Common myeloid progenitor, CD34-positive (primary cell): ENCODE results near the gene LRRK2.
A peak's percentile ranks its signal among the peaks of the same experiment; 100 is the strongest.

Source experiments
- CTCF ChIA-PET: fragments of 350-600 bp; sonication (Branson Sonifier 250); formaldehyde crosslinking; loops from one replicate; lab custom pipeline; 2021; ENCODE audit warnings: antibody characterized with exemption; lab: Charles Lee
- POLR2A ChIA-PET: fragments of 350-600 bp; sonication (Branson Sonifier 250); formaldehyde crosslinking; loops from one replicate; lab custom pipeline; 2021; ENCODE audit warnings: antibody characterized with exemption; lab: Charles Lee
- DNase-seq, 3 donors: peaks; one replicate each; pipeline versions ENCODE4 v3.0.0 to v3.0.0-alpha.2; 2013
- H3K27ac ChIP-seq, 2 experiments: 1 replicate in 1 of 2; 2 replicates in 1 of 2; pipeline ENCODE4 v1.7.0; 2013; ENCODE audit warnings: inconsistent platforms in 2 of 2, low read length in 2 of 2, mild to moderate bottlenecking in 2 of 2, low read depth in 1 of 2, moderate library complexity in 1 of 2; ENCODE audit not compliant: severe bottlenecking in 2 of 2, insufficient read depth in 1 of 2, poor library complexity in 1 of 2
- H3K27me3 ChIP-seq, 5 experiments: replicated peaks in 2 of 5; 1 replicate in 3 of 5; 2 replicates in 2 of 5; pipeline versions ENCODE4 v1.6.1 to v1.7.0; 2013; ENCODE audit warnings: low read length in 4 of 5, mild to moderate bottlenecking in 2 of 5, moderate library complexity in 2 of 5, inconsistent platforms in 1 of 5; ENCODE audit not compliant: insufficient read depth in 5 of 5, control insufficient read depth in 4 of 5
- H3K36me3 ChIP-seq, 4 experiments: 1 replicate in 2 of 4; 2 replicates in 2 of 4; pipeline versions ENCODE4 v1.6.1 to v1.7.0; 2013; ENCODE audit warnings: low read length in 3 of 4, control low read depth in 1 of 4, mild to moderate bottlenecking in 1 of 4; ENCODE audit not compliant: control insufficient read depth in 4 of 4, insufficient read depth in 4 of 4
- H3K4me1 ChIP-seq, 4 experiments: 1 replicate in 3 of 4; 2 replicates in 1 of 4; pipeline versions ENCODE4 v1.6.1 to v1.7.1; 2013; ENCODE audit warnings: low read length in 3 of 4, mild to moderate bottlenecking in 3 of 4, control low read depth in 1 of 4, inconsistent platforms in 1 of 4, moderate library complexity in 1 of 4; ENCODE audit not compliant: control insufficient read depth in 4 of 4, insufficient read depth in 4 of 4; ENCODE audit errors: control extremely low read depth in 1 of 4
- H3K4me3 ChIP-seq, 7 experiments: 1 replicate in 4 of 7; 2 replicates in 3 of 7; pipeline versions ENCODE4 v1.5.1 to v1.7.0; 2013; ENCODE audit warnings: mild to moderate bottlenecking in 7 of 7, low read length in 6 of 7, moderate library complexity in 6 of 7, inconsistent platforms in 2 of 7, low read depth in 2 of 7, control low read depth in 1 of 7; ENCODE audit not compliant: insufficient read depth in 4 of 7, control insufficient read depth in 1 of 7; ENCODE audit errors: extremely low read depth in 1 of 7
- H3K9me3 ChIP-seq, 5 experiments: 1 replicate in 4 of 5; 2 replicates in 1 of 5; pipeline versions ENCODE4 v1.6.1 to v1.7.1; 2013; ENCODE audit warnings: low read length in 4 of 5, mild to moderate bottlenecking in 2 of 5, inconsistent platforms in 1 of 5, low read depth in 1 of 5, moderate library complexity in 1 of 5; ENCODE audit not compliant: control insufficient read depth in 4 of 5, insufficient read depth in 2 of 5; ENCODE audit errors: control extremely low read depth in 1 of 5
- WGBS: methylation state at CpG from one replicate; pipeline ENCODE4 v1.1.5; 2013; ENCODE audit not compliant: insufficient coverage; 5-methylcytosine and 5-hydroxymethylcytosine counted together

The LRRK2 gene

GRCh38 chr12:40223646-40224045 is 1.2 kb upstream of the LRRK2 start:
- Histone ChIP-seq H3K36me3 (no peaks in the 10 kb centered on the region), H3K9me3 (no peaks in the 10 kb centered on the region), H3K27ac (no peak overlapping the region), H3K4me3 (peak overlapping the region in 5 of 7 experiments; percentile 62 to 80 (median 71)), H3K4me1 (peaks cover 4 to 16% (median 11%) of the 10 kb centered on the region in 4 experiments), H3K27me3 (no peaks in the 10 kb centered on the region)
- ChIA-PET POLR2A (no interaction called here), CTCF (no interaction called here)
- DNase-seq: peak in 1 of 3 donors; percentile 24

- Histone ChIP-seq H3K4me1 (peaks cover 2 to 16% (median 11%) of the 10 kb centered on the region in 4 experiments), H3K9me3 (no peaks in the 10 kb centered on the region), H3K27ac (peak overlapping the region in 1 of 2 experiments; percentile 47), H3K36me3 (no peaks in the 10 kb centered on the region), H3K27me3 (no peaks in the 10 kb centered on the region), H3K4me3 (peak overlapping the region in 6 of 7 experiments; percentile 58 to 82 (median 75))
- POLR2A ChIA-PET: no interaction called here
- DNase-seq: no peak
- CTCF ChIA-PET: interaction anchor here (0.9 to 1.0 kb wide), 2 partner anchors 11 to 17 kb away, joined by 3 read pairs; no protein-coding TSS in a partner anchor
- WGBS: 78% methylated on average over 5 of the region's 12 CpGs
Observed at GRCh38 chr12:40225337-40225983, 663 bp downstream of the LRRK2 start.

- Histone ChIP-seq H3K4me1 (peaks cover 2 to 16% (median 11%) of the 10 kb centered on the region in 4 experiments), H3K36me3 (no peaks in the 10 kb centered on the region), H3K27ac (no peak overlapping the region), H3K4me3 (peak overlapping the region in 1 of 7 experiments; percentile 82), H3K9me3 (no peaks in the 10 kb centered on the region), H3K27me3 (no peaks in the 10 kb centered on the region)
- ChIA-PET CTCF (no interaction called here), POLR2A (no interaction called here)
- WGBS: 11% methylated on average over 1 of the region's 1 CpG
- DNase-seq: peak; percentile 14 to 56 (median 34)
Observed at GRCh38 chr12:40225984-40226602, 1.3 kb downstream of the LRRK2 start.

GRCh38 chr12:40226705-40227104 is 1.9 kb downstream of the LRRK2 start:
- Histone ChIP-seq H3K4me1 (peaks cover 2 to 16% (median 11%) of the 10 kb centered on the region in 4 experiments), H3K27ac (no peak overlapping the region), H3K27me3 (no peaks in the 10 kb centered on the region), H3K4me3 (peak overlapping the region in 1 of 7 experiments; percentile 82), H3K9me3 (no peaks in the 10 kb centered on the region), H3K36me3 (no peaks in the 10 kb centered on the region)
- ChIA-PET CTCF (no interaction called here), POLR2A (no interaction called here)
- DNase-seq: peak; percentile 19 to 62 (median 48)
- 61% methylated on average over 2 of the region's 4 CpGs for WGBS

- H3K4me3 ChIP-seq: peak overlapping the region in 1 of 7 experiments; percentile 23
- H3K27me3 ChIP-seq: no peaks in the 10 kb centered on the region
- CTCF ChIA-PET: no interaction called here
- no peaks in the 10 kb centered on the region for H3K9me3 ChIP-seq
- no CpG with 5 or more reads among the region's 1 CpG for WGBS
- H3K4me1 ChIP-seq: peaks cover 2 to 16% (median 11%) of the 10 kb centered on the region in 4 experiments
- no peak for DNase-seq
- H3K27ac ChIP-seq: no peak overlapping the region
- H3K36me3 ChIP-seq: no peaks in the 10 kb centered on the region
- POLR2A ChIA-PET: no interaction called here
Observed at GRCh38 chr12:40227447-40227846, 2.6 kb downstream of the LRRK2 start.

- Histone ChIP-seq H3K36me3 (no peaks in the 10 kb centered on the region), H3K27ac (no peak overlapping the region), H3K9me3 (no peaks in the 10 kb centered on the region), H3K4me1 (peaks cover 2 to 15% (median 11%) of the 10 kb centered on the region in 4 experiments), H3K27me3 (no peaks in the 10 kb centered on the region), H3K4me3 (no peak overlapping the region)
- no peak for DNase-seq
- ChIA-PET CTCF (no interaction called here), POLR2A (no interaction called here)
- WGBS: 92% methylated on average over 2 of the region's 3 CpGs
Observed at GRCh38 chr12:40228727-40229126, 3.9 kb downstream of the LRRK2 start.
